NCI-H524 treated with DMSO at 0.1 percent for 48 hours (cell line): ENCODE measurements around the gene ADGB.

ENCODE experiments used
- DNase-seq: peaks from one replicate; lab custom pipeline; 2025; lab: John Stamatoyannopoulos, UW

Gene ADGB

GRCh38 chr6:146861029-146861563 is 262.3 kb downstream of the ADGB start:
- no peak for DNase-seq

DNA sequence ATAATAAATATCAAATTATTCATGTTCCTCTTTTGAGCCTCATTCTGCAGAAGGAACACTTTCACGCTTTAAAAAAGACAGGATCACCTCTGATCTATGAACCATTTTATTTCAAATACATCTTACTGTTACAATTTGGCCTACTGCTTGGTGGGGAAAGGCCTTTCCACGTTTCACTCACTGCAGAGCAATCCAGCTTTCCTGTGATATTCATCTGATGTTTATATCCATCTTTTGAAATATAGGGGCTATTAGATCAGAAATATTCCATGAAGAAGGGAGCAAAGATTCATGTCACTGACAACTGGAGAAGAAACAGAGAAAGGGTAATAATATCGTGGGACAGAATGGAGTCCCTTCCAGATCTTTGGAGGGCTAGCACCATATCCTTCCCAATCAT is 262.9 kb downstream of the ADGB start:
- no peak for DNase-seq

DNA sequence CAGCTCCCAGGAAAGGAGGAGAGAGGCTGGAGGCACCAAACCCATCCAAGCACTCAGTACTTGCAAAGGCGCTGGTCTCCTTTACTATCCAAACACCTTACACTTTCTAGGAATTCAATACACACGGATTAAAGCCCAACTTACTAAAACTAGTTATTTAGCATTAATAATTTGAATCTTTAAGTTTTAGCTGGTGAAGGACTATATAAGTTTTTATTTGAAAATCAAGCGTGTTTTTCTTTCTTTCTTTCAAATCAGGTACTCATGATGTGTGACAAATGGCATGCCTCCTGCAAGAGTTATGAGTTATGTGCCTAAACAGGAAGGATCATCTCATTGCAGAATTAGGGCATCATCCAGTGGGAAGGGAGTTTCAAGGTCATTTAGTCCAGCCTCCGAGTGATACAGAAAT is 263.7 kb downstream of the ADGB start:
- no peak for DNase-seq

DNA sequence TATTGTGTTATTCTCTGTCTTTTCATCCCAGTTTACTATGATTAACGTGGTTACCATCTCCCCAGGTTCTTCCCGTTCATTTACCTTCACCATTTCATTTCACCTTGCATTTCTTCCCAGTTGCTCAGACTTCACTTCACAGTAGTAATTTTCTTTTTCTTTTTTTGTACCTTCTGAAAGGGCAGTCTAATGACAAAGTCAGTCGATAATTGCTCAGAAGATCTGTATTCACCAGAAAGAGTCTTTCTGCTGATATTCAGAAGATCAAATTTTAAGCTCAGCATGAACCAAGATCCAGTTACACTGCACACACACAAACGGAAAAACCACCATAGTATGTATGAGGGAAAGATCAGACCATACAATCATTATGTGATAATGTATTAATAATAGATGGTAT is 265.5 kb downstream of the ADGB start:
- no peak for DNase-seq

DNA sequence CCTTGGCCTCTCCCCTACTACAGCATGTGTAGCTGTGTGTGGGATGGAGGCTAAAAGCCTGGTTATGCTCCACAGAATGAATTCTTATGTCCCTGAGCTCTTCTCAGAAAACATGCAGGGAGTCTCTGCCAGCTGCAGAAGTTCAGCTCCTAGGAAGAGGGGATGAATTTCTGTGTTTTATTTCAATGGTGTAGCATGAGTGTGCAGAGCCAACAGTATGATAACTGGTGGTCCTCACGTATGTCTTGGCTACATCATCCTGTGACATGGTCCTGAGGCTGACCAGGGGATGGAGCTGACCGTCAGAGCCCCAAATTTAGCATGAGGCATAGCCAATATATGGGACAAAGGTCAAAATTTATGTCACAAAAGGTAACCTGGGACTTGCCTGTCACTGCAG is 266.1 kb downstream of the ADGB start:
- DNase-seq: no peak
